Erythroblast (primary cell): ENCODE results near the gene ARPIN.
A peak's percentile ranks its signal among the peaks of the same experiment; 100 is the strongest.
"Not testable (repeated sequence)": the region's sequence is repeated elsewhere in the genome, so short reads cannot be mapped to it uniquely, and the experiment has no call there.

Source experiments
- DNase-seq, 2 experiments: peaks; one replicate each; lab custom pipeline; 2025; lab: John Stamatoyannopoulos, UW
- GATA1 ChIP-seq: IDR thresholded peaks from 2 replicates; pipeline ENCODE4 v1.6.1; 2011; ENCODE audit warnings: low read depth, mild to moderate bottlenecking, control low read depth, low read length, moderate library complexity
- POLR2A ChIP-seq: IDR thresholded peaks from 2 replicates; pipeline ENCODE4 v1.6.1; 2011; ENCODE audit warnings: mild to moderate bottlenecking, low read length

The ARPIN gene

GRCh38 chr15:89903015-89903857 lies 9.5 kb downstream of the ARPIN start:
- TF ChIP-seq GATA1 (no peak), POLR2A (no peak)
- no peak for DNase-seq

GRCh38 chr15:89900849-89901248 lies 11.9 kb downstream of the ARPIN start:
- TF ChIP-seq POLR2A (no peak), GATA1 (no peak)
- no peak for DNase-seq

- TF ChIP-seq GATA1: no peak
- no peak for TF ChIP-seq POLR2A
- DNase-seq: no peak
These were observed 12.7 kb downstream of the ARPIN start for GRCh38 chr15:89899951-89900567.

GRCh38 chr15:89899295-89899945 lies 13.3 kb downstream of the ARPIN start:
- no peak for TF ChIP-seq POLR2A
- DNase-seq: no peak

- DNase-seq: peak; percentile 31 to 35
- TF ChIP-seq POLR2A (no peak), GATA1 (no peak)
These were observed 14.0 kb downstream of the ARPIN start for GRCh38 chr15:89898614-89899294.

GRCh38 chr15:89898146-89898545 lies 14.6 kb downstream of the ARPIN start:
- TF ChIP-seq GATA1: no peak
- TF ChIP-seq POLR2A: no peak
- no peak for DNase-seq

- peak; percentile 97 to 98 for DNase-seq
- TF ChIP-seq GATA1 (no peak), POLR2A (peak; percentile 96)
These were observed 18.9 kb downstream of the ARPIN start, which contains the start of gene AP3S2 for GRCh38 chr15:89893696-89894447. Gene AP3S2 (minus strand): TSS chr15:89893994. CDS start chr15:89893949, 45 bp downstream.

GRCh38 chr15:89893027-89893426 lies 19.7 kb downstream of the ARPIN start:
- peak; percentile 23 to 51 for DNase-seq
- TF ChIP-seq GATA1 (no peak), POLR2A (no peak)

- TF ChIP-seq GATA1 (no peak), POLR2A (no peak)
- DNase-seq: peak; percentile 36 to 37
These were observed 24.4 kb downstream of the ARPIN start for GRCh38 chr15:89888214-89888804.

- TF ChIP-seq POLR2A (no peak), GATA1 (no peak)
- no peak for DNase-seq
These were observed 27.1 kb downstream of the ARPIN start for GRCh38 chr15:89885611-89886010.

GRCh38 chr15:89885179-89885578 lies 27.6 kb downstream of the ARPIN start:
- DNase-seq: not testable (repeated sequence)

GRCh38 chr15:89883518-89883917 lies 29.2 kb downstream of the ARPIN start:
- DNase-seq: no peak
- TF ChIP-seq GATA1 (no peak), POLR2A (no peak)

- TF ChIP-seq GATA1 (no peak), POLR2A (no peak)
- DNase-seq: no peak
These were observed 32.0 kb downstream of the ARPIN start for GRCh38 chr15:89880727-89881126.
